Measurements from ENCODE around the gene HS1BP3.
A peak's percentile ranks its signal among the peaks of the same experiment; 100 is the strongest.

DNA sequence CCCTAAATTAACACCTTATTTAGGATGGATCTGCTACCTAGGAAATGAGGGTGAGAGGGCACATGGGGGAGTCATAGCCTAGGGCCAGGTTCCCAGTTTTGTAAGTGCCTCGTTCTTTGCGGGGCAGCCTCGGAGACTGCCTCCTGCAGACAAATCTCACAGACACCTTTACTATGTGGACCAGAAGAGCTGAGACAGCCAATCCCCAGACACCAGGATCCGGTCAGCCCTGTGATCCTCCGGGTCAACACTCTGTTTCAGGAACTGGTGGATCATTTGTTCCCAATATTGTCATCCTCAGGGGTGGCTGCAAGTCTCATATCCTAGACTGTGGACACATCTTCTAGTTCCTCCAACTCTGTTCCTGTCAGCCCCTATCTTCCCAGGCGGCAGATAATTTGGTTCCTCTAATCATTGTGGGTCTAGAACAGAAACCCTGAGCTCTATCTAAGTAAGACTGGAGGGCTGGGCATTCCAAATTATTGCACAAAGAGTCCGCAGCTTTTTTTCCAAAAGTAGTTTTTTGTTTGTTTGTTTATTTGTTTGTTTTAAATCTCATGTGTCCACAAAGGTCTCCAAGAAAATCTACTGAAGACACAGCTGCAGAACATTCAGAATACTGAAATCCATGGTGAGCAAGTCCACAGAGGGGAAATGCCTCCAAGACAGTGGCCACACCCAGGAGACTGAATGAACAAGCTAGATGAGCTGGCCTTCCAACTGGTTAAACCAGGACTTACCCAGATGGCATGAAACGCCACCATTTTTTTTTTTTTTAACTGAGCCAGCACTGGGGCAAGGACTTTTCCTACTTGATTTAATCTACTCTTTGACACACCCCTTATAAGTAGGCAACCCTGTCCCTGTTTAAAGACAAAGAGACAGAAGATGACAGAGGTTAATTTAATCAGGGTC is 9.9 kb upstream of the HS1BP3 start:
- TF ChIP-seq, protein P1, sequence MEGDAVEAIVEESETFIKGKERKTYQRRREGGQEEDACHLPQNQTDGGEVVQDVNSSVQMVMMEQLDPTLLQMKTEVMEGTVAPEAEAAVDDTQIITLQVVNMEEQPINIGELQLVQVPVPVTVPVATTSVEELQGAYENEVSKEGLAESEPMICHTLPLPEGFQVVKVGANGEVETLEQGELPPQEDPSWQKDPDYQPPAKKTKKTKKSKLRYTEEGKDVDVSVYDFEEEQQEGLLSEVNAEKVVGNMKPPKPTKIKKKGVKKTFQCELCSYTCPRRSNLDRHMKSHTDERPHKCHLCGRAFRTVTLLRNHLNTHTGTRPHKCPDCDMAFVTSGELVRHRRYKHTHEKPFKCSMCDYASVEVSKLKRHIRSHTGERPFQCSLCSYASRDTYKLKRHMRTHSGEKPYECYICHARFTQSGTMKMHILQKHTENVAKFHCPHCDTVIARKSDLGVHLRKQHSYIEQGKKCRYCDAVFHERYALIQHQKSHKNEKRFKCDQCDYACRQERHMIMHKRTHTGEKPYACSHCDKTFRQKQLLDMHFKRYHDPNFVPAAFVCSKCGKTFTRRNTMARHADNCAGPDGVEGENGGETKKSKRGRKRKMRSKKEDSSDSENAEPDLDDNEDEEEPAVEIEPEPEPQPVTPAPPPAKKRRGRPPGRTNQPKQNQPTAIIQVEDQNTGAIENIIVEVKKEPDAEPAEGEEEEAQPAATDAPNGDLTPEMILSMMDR (IDR thresholded peaks at IDR 0.05) = no peak
- TF ChIP-seq POLR2A (IDR thresholded peaks at IDR 0.05) = no peak
- TF ChIP-seq POLR2AphosphoS5 (IDR thresholded peaks at IDR 0.05; ENCODE audit: insufficient read depth in 1 of 2, low read depth in 1 of 2) = peak in 1 of 2 donors; percentile 8
